Sigmoid colon (tissue), 4 donors: ENCODE measurements around the gene ZNF578.
"Not testable (repeated sequence)": the region's sequence is repeated elsewhere in the genome, so short reads cannot be mapped to it uniquely, and the experiment has no call there.

Experiments used
- CTCF ChIP-seq, 4 experiments: fragments of 450-650 bp in 3 of 4; fragments of 200-600 bp in 1 of 4; IDR thresholded peaks; one replicate each; pipeline ENCODE4 v1.5.1; 2016 to 2019; ENCODE audit warnings: antibody characterized with exemption in 4 of 4, mild to moderate bottlenecking in 3 of 4, moderate library complexity in 2 of 4
- POLR2AphosphoS5 ChIP-seq, 4 donors: sonication (generic); formaldehyde crosslinking; IDR thresholded peaks; one replicate each; pipeline ENCODE4 v1.6.1; 2017; ENCODE audit warnings: antibody characterized with exemption in 4 of 4

- not testable (repeated sequence) for TF ChIP-seq POLR2AphosphoS5, CTCF (IDR thresholded peaks at IDR 0.05)
Measured at GRCh38 chr19:52500474-52500873, 47.1 kb downstream of the ZNF578 start.
